ENCODE data around the gene NUDT14.

NUDT14 gene

GRCh38 chr14:105187116-105187515 lies 6.0 kb upstream of the NUDT14 start:
- Histone ChIP-seq H3K9me3 (ENCODE audit: control insufficient read depth, low read length) (no peaks in the 10 kb centered on the region), H3K27me3 (ENCODE audit: control insufficient read depth, insufficient read depth, low read length, poor library complexity, severe bottlenecking) (peaks cover 19% of the 10 kb centered on the region), H3K27ac (ENCODE audit: insufficient read depth, low read depth, low read length, poor library complexity, severe bottlenecking) (no peak overlapping the region), H3K36me3 (ENCODE audit: control insufficient read depth, insufficient read depth, low read length) (no peaks in the 10 kb centered on the region), H3K4me3 (ENCODE audit: insufficient read depth, low read depth, low read length) (no peak overlapping the region), H3K4me1 (ENCODE audit: control insufficient read depth, insufficient read depth, low read length) (no peaks in the 10 kb centered on the region)
- 84 to 89% methylated on average over 4 of the region's 4 CpGs for WGBS, 2 experiments

DNA sequence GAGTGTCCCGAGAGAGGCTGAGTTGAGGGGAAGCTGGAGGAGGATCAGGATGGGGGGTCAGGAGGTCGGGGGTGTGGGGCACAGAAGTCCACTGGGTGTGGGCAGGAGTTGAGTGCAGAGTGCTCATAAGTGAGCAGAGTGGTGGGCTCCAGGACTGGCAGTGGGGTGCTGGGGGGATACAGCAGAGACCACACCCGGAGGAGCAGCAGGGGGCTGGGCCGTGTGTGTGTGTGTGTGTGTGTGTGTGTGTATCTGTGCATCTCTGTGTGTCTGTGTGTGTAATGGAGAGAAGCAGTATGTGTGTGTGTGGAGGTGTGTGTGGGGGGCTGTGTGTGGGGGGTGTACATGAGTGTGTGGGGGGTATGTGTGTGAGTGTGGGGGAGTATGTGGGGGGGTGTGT lies 4.9 kb upstream of the NUDT14 start:
- H3K36me3 ChIP-seq (ENCODE audit: control insufficient read depth, insufficient read depth, low read length), result no peaks in the 10 kb centered on the region
- H3K27ac ChIP-seq (ENCODE audit: insufficient read depth, low read depth, low read length, poor library complexity, severe bottlenecking), result no peak overlapping the region
- H3K27me3 ChIP-seq (ENCODE audit: control insufficient read depth, insufficient read depth, low read length, poor library complexity, severe bottlenecking), result peaks cover 27% of the 10 kb centered on the region
- H3K9me3 ChIP-seq (ENCODE audit: control insufficient read depth, low read length), result no peaks in the 10 kb centered on the region
- no peak overlapping the region for H3K4me3 ChIP-seq (ENCODE audit: insufficient read depth, low read depth, low read length)
- WGBS, 2 experiments, result 63 to 68% methylated on average over 4 of the region's 4 CpGs
- no peaks in the 10 kb centered on the region for H3K4me1 ChIP-seq (ENCODE audit: control insufficient read depth, insufficient read depth, low read length)

DNA sequence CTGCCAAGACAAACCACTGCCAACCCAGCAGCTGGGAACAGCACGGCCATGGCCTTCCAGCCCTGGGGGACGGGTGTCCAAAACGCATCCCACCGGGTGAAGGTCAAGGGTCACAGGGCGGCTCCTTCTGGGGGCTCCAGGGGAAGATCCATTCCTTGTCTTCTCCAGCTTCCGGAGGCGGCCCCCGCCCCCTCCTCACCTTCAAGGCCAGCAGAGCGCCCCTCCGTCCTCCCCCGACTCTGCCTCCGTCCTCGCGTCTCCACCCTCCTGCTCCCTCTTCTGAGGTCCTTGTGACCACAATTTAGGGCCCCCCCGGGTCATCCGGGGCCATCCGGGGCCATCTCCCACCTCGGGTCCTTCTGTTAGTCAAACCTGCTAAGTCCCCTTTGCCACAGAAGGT lies 3.9 kb upstream of the NUDT14 start:
- Histone ChIP-seq H3K36me3 (ENCODE audit: control insufficient read depth, insufficient read depth, low read length) (no peaks in the 10 kb centered on the region), H3K4me1 (ENCODE audit: control insufficient read depth, insufficient read depth, low read length) (no peaks in the 10 kb centered on the region), H3K4me3 (ENCODE audit: insufficient read depth, low read depth, low read length) (no peak overlapping the region), H3K9me3 (ENCODE audit: control insufficient read depth, low read length) (no peaks in the 10 kb centered on the region), H3K27me3 (ENCODE audit: control insufficient read depth, insufficient read depth, low read length, poor library complexity, severe bottlenecking) (peaks cover 30% of the 10 kb centered on the region), H3K27ac (ENCODE audit: insufficient read depth, low read depth, low read length, poor library complexity, severe bottlenecking) (no peak overlapping the region)
- 87 to 89% methylated on average over 18 of the region's 18 CpGs for WGBS, 2 experiments

DNA sequence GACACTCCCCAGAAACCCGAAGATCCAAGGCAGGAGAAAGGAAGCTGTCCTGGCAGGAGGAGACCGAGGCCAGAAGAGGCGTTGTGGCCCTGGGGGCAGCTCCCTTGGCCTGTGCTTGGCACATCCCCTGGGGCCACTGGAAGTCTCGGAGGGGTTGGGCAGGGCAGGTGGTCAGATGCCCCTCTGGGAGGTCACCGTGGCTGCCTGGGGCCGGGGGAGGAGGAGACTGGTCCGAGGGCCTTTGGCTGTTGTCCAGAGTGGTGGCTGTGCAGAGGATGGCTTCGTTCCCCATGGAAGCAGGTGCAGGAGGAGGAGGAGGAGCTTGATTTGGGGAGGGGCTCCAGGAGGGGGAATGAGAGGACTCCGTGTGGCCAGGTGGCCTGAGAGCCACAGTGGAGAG lies 3.3 kb upstream of the NUDT14 start:
- Histone ChIP-seq H3K36me3 (ENCODE audit: control insufficient read depth, insufficient read depth, low read length) (no peaks in the 10 kb centered on the region), H3K27me3 (ENCODE audit: control insufficient read depth, insufficient read depth, low read length, poor library complexity, severe bottlenecking) (peaks cover 30% of the 10 kb centered on the region), H3K9me3 (ENCODE audit: control insufficient read depth, low read length) (no peaks in the 10 kb centered on the region), H3K27ac (ENCODE audit: insufficient read depth, low read depth, low read length, poor library complexity, severe bottlenecking) (no peak overlapping the region), H3K4me3 (ENCODE audit: insufficient read depth, low read depth, low read length) (no peak overlapping the region), H3K4me1 (ENCODE audit: control insufficient read depth, insufficient read depth, low read length) (no peaks in the 10 kb centered on the region)
- 74 to 78% methylated on average over 9 of the region's 9 CpGs for WGBS, 2 experiments

GRCh38 chr14:105182296-105183020 lies 1.3 kb upstream of the NUDT14 start:
- H3K4me3 ChIP-seq (ENCODE audit: insufficient read depth, low read depth, low read length), result no peak overlapping the region
- no peak overlapping the region for H3K27ac ChIP-seq (ENCODE audit: insufficient read depth, low read depth, low read length, poor library complexity, severe bottlenecking)
- H3K36me3 ChIP-seq (ENCODE audit: control insufficient read depth, insufficient read depth, low read length), result no peaks in the 10 kb centered on the region
- H3K9me3 ChIP-seq (ENCODE audit: control insufficient read depth, low read length), result no peaks in the 10 kb centered on the region
- no peaks in the 10 kb centered on the region for H3K4me1 ChIP-seq (ENCODE audit: control insufficient read depth, insufficient read depth, low read length)
- peaks cover 30% of the 10 kb centered on the region for H3K27me3 ChIP-seq (ENCODE audit: control insufficient read depth, insufficient read depth, low read length, poor library complexity, severe bottlenecking)
- 89 to 91% methylated on average over 25 of the region's 25 CpGs for WGBS, 2 experiments

- Histone ChIP-seq H3K27ac (ENCODE audit: insufficient read depth, low read depth, low read length, poor library complexity, severe bottlenecking) (no peak overlapping the region), H3K36me3 (ENCODE audit: control insufficient read depth, insufficient read depth, low read length) (no peaks in the 10 kb centered on the region), H3K27me3 (ENCODE audit: control insufficient read depth, insufficient read depth, low read length, poor library complexity, severe bottlenecking) (peaks cover 30% of the 10 kb centered on the region), H3K4me1 (ENCODE audit: control insufficient read depth, insufficient read depth, low read length) (no peaks in the 10 kb centered on the region), H3K4me3 (ENCODE audit: insufficient read depth, low read depth, low read length) (no peak overlapping the region), H3K9me3 (ENCODE audit: control insufficient read depth, low read length) (no peaks in the 10 kb centered on the region)
- 57 to 61% methylated on average over 21 of the region's 21 CpGs for WGBS, 2 experiments
Observed at GRCh38 chr14:105181549-105182295, 610 bp upstream of the NUDT14 start.

GRCh38 chr14:105179191-105179590 lies 1.9 kb downstream of the NUDT14 start:
- H3K4me3 ChIP-seq (ENCODE audit: insufficient read depth, low read depth, low read length), result no peak overlapping the region
- no peaks in the 10 kb centered on the region for H3K4me1 ChIP-seq (ENCODE audit: control insufficient read depth, insufficient read depth, low read length)
- WGBS, 2 experiments, result 93 to 95% methylated on average over 13 of the region's 13 CpGs
- H3K36me3 ChIP-seq (ENCODE audit: control insufficient read depth, insufficient read depth, low read length), result no peaks in the 10 kb centered on the region
- H3K9me3 ChIP-seq (ENCODE audit: control insufficient read depth, low read length), result no peaks in the 10 kb centered on the region
- H3K27me3 ChIP-seq (ENCODE audit: control insufficient read depth, insufficient read depth, low read length, poor library complexity, severe bottlenecking), result peaks cover 26% of the 10 kb centered on the region
- H3K27ac ChIP-seq (ENCODE audit: insufficient read depth, low read depth, low read length, poor library complexity, severe bottlenecking), result no peak overlapping the region

DNA sequence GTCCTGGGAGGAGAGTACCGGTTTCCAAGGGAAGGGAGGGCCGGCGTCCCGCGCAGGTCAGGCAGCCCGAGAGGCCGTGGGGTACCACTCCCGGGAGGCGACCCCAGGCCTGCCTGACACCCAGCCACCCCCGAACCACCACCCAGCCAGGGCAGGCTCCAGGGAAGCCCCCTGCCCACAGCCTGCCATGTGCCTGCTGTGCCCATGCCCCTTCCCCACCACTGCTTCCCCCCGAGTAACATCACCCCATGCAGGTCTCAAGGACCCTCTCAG lies 2.3 kb downstream of the NUDT14 start:
- no peak overlapping the region for H3K27ac ChIP-seq (ENCODE audit: insufficient read depth, low read depth, low read length, poor library complexity, severe bottlenecking)
- H3K4me1 ChIP-seq (ENCODE audit: control insufficient read depth, insufficient read depth, low read length), result no peaks in the 10 kb centered on the region
- no peaks in the 10 kb centered on the region for H3K9me3 ChIP-seq (ENCODE audit: control insufficient read depth, low read length)
- no peaks in the 10 kb centered on the region for H3K36me3 ChIP-seq (ENCODE audit: control insufficient read depth, insufficient read depth, low read length)
- no peak overlapping the region for H3K4me3 ChIP-seq (ENCODE audit: insufficient read depth, low read depth, low read length)
- 89 to 93% methylated on average over 11 of the region's 11 CpGs for WGBS, 2 experiments
- H3K27me3 ChIP-seq (ENCODE audit: control insufficient read depth, insufficient read depth, low read length, poor library complexity, severe bottlenecking), result peaks cover 26% of the 10 kb centered on the region

DNA sequence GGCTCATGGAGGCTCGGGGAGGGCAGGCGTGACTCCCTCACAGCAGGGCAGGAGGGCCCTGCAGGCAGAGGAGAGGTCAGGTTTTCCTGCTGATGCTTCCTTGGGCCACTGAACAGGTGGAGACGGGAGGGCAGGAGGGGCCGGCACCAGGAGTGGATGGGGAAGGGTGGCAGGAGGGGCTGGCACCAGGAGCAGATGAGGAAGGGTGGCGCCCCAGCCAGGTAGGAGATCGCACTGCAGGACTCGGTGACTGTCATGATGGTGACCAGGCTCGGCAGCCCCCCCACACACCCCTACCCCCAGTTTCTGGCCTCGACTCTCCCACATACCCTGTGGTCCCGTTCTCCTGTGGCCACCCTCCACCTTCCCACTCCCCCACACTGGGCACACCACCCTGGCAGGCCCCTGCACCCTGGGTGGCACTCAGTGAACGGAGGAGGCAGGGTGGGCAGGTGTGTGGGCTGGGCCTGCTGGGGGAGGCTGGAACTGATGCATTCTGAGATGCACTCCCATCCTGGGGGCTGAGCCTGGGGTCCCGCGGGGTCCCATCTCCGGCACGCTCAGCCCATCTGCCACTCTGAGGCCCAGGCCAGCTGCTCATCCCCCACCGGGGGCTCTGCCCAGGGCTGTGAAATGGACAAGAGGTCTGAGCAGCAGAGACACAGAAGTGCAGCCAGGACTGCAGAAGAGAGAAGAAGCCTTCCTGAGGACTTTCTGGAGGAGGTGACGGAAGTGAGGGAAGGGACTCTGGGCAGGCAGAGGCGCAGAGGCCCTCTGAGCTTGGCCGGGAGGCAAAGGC lies 2.8 kb downstream of the NUDT14 start:
- H3K4me3 ChIP-seq (ENCODE audit: insufficient read depth, low read depth, low read length), result no peak overlapping the region
- H3K9me3 ChIP-seq (ENCODE audit: control insufficient read depth, low read length), result no peaks in the 10 kb centered on the region
- H3K27me3 ChIP-seq (ENCODE audit: control insufficient read depth, insufficient read depth, low read length, poor library complexity, severe bottlenecking), result peaks cover 22% of the 10 kb centered on the region
- no peaks in the 10 kb centered on the region for H3K4me1 ChIP-seq (ENCODE audit: control insufficient read depth, insufficient read depth, low read length)
- WGBS, 2 experiments, result 88 to 90% methylated on average over 19 of the region's 19 CpGs
- no peaks in the 10 kb centered on the region for H3K36me3 ChIP-seq (ENCODE audit: control insufficient read depth, insufficient read depth, low read length)
- H3K27ac ChIP-seq (ENCODE audit: insufficient read depth, low read depth, low read length, poor library complexity, severe bottlenecking), result no peak overlapping the region

GRCh38 chr14:105177082-105177481 lies 4.0 kb downstream of the NUDT14 start:
- 87 to 88% methylated on average over 11 of the region's 11 CpGs for WGBS, 2 experiments
- no peak overlapping the region for H3K27ac ChIP-seq (ENCODE audit: insufficient read depth, low read depth, low read length, poor library complexity, severe bottlenecking)
- H3K9me3 ChIP-seq (ENCODE audit: control insufficient read depth, low read length), result no peaks in the 10 kb centered on the region
- no peaks in the 10 kb centered on the region for H3K4me1 ChIP-seq (ENCODE audit: control insufficient read depth, insufficient read depth, low read length)
- H3K27me3 ChIP-seq (ENCODE audit: control insufficient read depth, insufficient read depth, low read length, poor library complexity, severe bottlenecking), result peaks cover 10% of the 10 kb centered on the region
- H3K36me3 ChIP-seq (ENCODE audit: control insufficient read depth, insufficient read depth, low read length), result no peaks in the 10 kb centered on the region
- H3K4me3 ChIP-seq (ENCODE audit: insufficient read depth, low read depth, low read length), result no peak overlapping the region
